OCI-LY7 (cell line): ENCODE data around the gene FAM3C.

ENCODE experiments used
- EZH2phosphoT487 ChIP-seq: fragments of 200-600 bp; sonication (generic); IDR thresholded peaks from 2 replicates; pipeline ENCODE4 v1.6.1; 2018; ENCODE audit warnings: low read depth, borderline replicate concordance, mild to moderate bottlenecking, mixed run types, antibody characterized with exemption, low read length, moderate library complexity, mixed read lengths
- TF ChIP-seq, protein P1 (sequence below): fragments of 200-600 bp; sonication (generic); conservative IDR thresholded peaks from 2 replicates; pipeline ENCODE4 v1.5.1; 2014; ENCODE audit warnings: mild to moderate bottlenecking, antibody characterized with exemption, low read length, moderate library complexity, mixed read lengths

DNA sequence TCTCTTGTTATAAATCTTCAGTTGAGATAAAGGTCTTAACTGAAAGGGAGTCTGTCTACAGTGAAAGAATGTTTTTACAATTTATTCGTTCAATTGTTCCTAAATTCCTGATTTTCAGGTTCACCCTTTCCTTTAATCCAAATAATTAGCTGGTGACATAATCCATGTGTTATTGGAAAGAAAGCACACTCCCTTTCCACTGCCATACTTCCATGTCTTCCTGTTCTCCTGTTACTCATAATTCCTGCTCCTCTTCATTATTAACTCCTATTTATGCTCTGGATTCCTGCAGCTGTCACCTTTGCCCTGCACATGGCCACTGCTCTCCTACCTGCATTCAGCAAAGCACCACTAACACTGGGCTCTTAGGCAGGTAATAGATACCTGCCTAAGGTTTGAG is 40.0 kb upstream of the FAM3C start:
- TF ChIP-seq, protein P1, sequence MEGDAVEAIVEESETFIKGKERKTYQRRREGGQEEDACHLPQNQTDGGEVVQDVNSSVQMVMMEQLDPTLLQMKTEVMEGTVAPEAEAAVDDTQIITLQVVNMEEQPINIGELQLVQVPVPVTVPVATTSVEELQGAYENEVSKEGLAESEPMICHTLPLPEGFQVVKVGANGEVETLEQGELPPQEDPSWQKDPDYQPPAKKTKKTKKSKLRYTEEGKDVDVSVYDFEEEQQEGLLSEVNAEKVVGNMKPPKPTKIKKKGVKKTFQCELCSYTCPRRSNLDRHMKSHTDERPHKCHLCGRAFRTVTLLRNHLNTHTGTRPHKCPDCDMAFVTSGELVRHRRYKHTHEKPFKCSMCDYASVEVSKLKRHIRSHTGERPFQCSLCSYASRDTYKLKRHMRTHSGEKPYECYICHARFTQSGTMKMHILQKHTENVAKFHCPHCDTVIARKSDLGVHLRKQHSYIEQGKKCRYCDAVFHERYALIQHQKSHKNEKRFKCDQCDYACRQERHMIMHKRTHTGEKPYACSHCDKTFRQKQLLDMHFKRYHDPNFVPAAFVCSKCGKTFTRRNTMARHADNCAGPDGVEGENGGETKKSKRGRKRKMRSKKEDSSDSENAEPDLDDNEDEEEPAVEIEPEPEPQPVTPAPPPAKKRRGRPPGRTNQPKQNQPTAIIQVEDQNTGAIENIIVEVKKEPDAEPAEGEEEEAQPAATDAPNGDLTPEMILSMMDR: no peak
- no peak for TF ChIP-seq EZH2phosphoT487
